GM18519 (cell line): Measurements from ENCODE around the gene APBB1IP.
"Not testable (repeated sequence)": the region's sequence is repeated elsewhere in the genome, so short reads cannot be mapped to it uniquely, and the experiment has no call there.

Experiments used
- ATAC-seq: cut with Tn5 transposase; IDR thresholded peaks from one replicate; pipeline ENCODE4 v1.9.1; 2021; ENCODE audit warnings: mild to moderate bottlenecking, moderate library complexity; ENCODE audit not compliant: unreplicated experiment, low FRiP score

APBB1IP gene

DNA sequence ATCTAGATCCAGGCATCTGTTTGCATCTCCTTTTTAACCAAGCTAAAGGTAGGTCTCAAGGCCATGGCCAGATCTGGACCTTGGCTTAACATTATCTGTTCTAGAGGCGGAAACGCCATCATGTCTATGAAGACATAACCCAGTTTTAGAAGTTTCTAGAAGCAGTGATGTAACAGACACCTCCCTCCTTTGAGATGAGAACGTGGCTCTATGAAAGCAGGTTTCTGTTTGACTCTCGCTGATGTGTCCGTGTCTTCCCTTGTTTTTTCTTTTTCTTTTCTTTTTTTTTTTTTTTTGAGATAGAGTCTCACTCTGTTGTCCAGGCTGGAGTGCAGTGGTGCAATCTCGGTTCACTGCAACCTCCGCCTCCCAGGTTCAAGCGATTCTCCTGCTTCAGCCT is 36.7 kb downstream of the APBB1IP start:
- not testable (repeated sequence) for ATAC-seq

DNA sequence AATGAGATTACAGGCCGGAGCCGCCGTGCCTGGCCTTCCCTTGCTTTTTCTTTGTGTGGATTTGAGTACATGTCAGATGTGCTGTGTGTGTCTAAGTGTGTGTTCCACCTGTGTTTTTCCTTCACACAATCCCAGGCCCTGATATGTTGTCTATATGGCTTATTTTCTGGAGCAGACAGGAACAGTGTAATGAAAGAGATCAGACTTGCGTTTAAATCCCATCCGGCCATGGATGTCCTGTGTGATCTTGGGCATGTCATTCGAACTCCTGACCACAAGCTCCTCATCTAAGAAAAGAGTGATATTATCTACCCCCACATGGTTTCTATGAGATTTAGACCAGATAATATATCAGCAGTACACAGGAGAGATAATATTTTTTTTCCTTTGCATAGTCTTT is 37.2 kb downstream of the APBB1IP start:
- no peak for ATAC-seq

DNA sequence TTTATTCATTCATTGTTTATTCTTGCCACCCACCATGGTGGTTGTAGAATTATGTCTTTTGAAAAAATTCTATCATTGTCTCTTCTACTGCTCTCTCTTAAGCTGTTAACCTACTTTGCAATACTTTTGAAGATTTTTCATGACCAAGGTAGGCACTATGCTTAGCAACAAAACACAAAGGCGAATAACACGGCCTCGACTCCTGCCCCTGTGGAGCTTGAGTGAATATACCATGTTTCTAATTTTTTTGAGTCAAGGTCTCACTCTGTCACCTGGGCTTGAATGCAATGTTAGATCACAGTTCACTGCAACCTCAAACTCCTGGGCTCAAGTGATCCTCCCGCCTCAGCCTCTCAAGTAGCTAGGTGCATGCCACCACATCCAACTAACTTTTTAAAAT is 39.4 kb downstream of the APBB1IP start:
- no peak for ATAC-seq

DNA sequence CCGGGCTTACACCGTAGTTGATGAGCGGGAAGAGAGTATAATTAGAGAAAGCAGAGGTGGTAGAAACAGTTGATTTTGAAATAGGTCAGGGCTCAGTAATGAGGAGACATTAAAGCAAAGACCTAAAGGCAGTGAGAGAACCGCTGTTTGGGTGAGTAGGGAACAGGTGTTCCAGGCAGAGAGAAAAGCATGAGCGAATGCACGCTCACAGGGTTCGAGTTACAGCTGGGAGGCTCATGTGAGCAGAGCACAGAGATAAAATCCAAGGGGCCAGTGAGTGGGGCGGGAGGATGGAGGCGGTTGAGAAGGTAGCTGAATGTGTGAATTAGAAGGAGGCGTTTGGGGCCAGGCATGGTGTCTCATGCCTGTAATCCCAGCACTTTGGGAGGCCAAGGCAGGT is 39.9 kb downstream of the APBB1IP start:
- no peak for ATAC-seq

DNA sequence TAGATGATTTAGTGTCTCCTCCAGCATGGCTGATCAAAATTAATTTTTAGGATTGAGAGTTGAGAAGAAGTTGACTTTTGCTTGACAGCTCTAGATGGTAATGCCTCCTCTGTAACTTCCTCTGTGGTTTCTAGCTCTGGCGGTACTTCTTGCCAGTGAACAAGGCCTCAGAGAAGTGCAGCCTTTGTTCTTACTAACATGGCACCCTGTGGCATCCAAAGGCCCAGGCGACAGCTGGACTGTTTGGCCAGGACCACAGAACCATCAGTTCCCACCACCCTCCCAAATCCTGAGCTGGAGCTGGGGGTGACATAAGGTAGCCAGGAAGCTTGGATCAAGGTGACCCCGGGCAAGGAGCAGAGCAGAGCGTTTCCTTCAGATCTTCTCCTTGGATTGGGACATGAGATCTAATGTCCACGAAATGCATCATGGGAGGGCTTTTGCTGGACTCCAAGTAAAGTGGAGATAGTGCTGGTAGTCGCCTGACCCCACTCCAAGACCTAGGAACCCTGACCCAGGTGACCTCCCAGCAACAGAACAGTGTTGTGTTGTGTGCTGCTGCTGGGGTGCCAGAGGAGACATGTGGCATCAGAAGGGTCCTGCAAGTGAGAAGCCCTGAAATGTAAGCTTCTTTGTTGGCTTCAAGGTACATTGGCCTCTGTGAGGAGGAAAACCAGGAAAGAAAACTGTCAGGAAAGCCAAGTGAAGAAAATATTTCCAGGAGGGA is 41.8 kb downstream of the APBB1IP start:
- ATAC-seq = peak; percentile 53

DNA sequence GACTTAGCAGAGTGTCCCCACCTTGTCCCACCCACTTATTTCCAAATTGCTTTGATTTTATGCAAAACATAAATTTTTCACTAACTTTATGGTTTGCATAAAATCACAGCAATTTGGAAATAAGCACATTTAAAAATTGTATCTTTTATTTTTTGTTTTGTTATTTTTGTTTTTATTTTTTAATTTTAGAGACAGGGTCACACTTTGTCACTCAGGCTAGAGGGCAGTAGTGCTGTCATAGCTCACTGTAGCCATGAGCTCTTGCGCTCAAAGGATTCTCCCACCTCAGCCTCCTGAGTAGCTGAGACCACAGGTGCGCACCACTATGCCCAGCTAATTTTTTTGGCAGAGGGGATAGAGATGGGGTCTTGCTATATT is 43.2 kb downstream of the APBB1IP start:
- no peak for ATAC-seq

DNA sequence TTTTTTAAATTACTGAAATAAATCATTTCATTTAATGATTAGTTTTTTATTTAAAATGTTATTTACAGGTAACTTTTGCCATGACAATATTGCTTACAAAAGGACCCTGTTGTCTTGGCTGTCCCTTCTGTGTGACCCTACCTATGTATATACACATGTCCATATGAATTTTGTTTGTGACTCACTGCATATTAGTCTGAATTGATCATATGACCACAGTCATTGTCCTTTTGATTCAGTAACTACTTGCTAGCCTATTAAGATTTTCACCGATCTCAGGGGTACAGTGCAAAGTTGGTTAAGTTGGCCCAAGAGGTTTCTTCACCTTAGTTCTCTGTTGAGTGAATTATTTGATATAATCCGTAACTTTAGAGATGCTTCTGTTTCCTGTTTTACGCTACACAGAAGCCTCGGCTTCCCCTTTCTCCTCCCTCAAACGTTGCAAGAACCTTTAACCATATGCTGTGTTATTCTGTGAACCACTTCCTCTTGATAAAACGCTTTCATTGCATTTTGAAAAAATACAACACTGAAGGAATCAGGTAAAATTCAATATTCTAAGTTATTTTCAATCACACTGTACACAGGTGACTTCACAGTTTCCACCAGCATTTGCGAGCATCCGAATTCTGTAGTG is 43.9 kb downstream of the APBB1IP start:
- ATAC-seq = peak; percentile 43

DNA sequence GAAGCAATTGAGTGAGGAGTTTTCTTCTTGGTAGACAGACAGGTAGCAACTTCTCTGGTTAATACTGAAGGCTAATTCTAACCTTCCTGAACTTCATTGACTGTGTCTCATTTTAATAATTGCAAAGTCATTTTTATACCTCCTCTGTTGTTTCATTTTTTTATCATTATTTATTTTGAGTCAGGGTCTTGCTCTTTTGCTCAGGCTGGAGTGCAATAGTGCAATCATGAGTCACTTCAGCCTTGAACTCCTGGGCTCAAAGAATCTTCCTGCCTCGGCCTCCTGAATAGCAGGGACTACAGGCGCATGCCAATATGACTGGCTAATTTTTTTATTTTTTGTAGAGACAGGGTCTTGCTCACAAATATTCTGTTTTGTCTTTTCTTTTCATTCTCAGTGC is 45.4 kb downstream of the APBB1IP start:
- ATAC-seq = no peak

DNA sequence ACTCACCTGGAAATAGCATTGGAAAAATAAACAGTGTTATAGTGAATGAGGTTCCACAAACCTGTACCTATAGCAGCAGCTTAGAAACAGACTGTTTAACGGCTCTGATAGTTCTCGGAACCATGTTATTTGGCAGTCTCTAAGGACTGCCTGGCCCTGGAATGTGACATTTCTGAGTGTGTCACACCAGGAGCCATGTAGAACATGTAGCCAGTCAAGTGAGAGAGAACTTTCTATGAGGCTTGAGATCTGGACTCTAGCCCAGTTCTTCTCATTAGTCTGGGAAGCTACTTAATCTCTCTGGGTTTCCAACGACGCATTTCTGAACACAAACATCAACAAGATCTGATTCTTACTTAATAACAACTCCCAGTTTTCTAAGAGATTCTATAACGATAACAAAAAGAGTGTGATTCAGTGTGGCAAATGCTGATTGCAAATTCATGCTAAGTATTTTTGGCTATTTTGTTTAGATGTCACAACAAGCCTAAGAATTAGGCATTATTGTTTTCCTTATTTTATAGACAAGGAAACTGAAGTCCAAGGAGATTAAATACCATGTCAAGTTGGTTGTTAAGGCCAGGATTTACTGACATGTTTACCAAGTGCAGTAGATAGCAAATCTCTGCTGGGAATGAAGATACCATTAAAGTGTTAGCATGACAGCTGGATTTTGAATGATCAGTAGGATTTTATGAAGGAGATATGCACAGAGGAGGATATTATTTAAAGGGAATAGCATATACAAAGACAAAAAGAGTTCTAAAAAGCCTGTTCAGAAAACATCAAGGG is 47.2 kb downstream of the APBB1IP start:
- no peak for ATAC-seq

DNA sequence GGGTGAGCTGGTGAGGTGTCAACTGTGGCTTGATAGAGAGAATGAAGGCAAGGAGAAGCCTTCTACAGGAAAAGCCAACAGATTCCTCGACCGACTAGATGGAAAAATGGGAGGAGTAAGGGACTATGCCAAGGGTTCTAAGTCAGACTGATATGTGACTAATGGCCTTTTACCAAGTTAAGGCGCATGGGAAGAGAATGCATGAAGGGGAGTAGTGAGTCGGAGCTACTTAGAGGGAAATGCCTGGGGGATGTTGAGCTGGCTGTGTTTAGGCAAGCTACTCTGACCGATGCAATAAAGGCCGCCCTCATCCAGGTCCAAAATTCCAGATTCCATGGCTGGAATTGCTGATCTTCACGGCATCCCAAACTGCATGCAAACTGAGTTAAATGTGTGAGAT is 48.2 kb downstream of the APBB1IP start:
- ATAC-seq = no peak

DNA sequence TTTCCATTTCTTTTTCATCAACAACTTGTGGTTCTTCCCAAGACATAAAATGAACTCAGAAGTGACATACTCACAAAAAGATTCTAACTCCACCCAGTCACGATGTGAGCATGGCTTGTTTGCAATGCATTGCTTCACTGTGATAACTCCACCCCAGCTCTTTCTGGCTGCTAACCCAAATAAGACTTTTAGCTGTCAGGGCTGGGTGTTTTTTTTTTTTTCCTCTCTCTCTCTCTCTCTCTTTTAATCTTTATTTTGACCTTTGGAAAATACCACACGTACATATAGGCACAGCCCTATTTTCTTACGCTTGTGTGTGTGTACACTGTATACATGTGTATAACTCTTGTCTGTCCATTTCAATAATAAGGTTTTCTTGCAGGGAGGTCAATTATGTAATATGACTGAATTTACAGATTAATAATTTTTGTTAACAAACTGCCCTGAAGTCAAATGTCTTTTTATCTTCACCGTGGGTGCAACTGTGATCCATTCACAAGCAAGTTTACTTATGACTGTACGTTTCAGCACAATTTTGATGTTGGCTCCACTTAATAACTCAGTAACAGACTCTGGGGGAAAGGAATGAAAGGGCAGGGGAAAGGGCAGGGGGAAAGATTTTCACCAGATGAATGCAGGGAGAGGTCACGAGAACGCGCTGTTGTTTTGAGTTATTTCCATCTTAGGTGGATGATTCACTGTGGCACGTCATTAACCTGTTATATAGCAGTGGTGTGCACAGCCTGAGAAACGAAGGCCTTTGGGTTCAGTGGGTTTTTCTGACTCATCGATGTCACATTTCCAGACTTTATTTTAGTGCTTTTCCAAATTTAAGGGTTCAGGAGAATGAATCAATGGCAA is 49.1 kb downstream of the APBB1IP start:
- no peak for ATAC-seq

DNA sequence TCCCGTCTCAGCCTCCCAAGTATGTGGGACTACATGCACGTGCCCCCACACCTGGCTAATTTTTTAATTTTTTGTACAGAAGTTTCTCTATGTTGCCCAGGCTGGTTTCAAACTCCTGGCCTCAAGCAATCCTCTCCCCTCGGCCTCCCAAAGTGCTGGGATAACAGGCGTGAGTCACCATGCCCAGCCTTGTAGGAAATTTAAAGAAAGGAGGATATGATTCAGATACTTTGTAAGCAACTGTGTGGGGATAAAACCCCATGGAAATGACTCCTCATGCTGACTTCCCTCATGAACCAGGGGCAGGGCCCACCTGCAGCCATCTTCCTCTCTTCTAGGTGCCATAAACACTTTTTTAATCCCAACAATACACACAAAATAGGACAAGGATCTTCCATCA is 50.2 kb downstream of the APBB1IP start:
- ATAC-seq = no peak

DNA sequence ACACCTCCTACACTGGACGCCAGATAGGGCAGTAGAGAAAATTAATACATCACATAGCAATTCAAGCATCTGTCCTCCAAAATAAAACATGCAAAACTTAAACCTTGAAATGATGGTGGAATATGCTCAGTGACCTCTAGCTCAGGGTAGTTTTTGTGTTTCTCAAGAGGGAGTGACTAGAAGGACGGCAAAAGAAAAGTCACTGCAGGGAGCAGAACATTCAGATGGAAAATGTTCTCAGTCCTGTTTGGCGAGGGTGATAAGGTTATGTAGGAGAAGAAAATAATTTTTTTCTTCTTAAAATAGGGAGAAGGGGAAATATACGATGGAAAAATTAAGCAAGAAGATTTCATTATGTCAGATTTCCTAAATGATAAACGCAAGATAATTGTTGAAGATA is 50.9 kb downstream of the APBB1IP start:
- no peak for ATAC-seq

DNA sequence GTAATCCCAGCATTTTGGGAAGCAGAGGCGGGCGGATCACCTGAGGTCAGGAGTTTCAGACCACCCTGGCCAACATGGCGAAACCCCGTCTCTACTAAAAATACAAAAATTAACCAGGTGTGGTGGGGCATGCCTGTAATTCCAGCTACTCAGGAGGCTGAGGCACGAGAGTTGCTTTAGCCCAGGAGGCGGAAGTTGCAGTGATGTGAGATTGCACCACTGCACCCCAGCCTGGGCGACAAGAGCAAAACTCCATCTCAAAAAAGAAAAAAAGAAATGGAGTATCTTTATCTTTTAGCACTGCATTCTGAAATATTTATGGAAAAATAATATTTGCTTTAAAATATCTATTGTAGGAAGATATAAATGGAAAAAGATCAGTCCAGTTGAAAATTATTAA is 52.2 kb downstream of the APBB1IP start:
- ATAC-seq = not testable (repeated sequence)

DNA sequence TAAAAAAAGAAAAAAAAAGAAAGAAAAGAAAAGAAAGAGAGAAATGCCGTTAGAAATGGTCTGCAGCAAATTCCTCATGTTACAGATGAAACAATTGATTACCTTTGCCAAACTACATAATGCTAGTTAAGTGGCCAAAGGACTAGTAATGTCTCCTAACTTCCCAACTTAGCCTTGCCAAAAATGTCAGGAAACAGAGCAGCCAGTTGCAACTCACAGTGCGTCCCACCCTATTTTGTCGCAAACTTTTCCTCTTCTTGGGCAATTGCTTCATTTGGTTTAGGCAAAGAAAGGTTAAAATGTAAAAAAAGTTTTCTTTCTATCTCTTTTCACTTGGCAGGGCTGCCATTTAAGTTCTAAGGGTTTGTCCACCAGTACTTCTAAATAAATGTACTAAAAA is 53.1 kb downstream of the APBB1IP start:
- ATAC-seq = no peak

DNA sequence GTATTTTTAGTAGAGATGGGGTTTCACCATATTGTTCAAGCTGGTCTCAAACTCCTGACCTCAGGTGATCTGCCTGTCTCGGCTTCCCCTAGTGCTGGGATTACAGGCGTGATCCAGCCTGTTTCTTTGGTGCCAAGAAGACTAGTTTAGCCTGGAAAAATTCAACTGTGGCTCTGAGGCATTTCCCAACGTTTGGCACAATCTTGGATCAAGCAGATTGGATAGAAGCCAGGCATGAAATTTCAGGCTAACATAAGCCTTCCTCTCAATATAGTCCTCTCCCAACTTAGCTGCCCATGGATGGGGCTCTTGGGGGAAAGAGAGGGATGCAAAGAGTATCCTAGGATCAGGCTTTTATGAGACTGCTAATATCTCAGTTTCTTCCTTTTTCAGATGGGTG is 53.8 kb downstream of the APBB1IP start:
- no peak for ATAC-seq

DNA sequence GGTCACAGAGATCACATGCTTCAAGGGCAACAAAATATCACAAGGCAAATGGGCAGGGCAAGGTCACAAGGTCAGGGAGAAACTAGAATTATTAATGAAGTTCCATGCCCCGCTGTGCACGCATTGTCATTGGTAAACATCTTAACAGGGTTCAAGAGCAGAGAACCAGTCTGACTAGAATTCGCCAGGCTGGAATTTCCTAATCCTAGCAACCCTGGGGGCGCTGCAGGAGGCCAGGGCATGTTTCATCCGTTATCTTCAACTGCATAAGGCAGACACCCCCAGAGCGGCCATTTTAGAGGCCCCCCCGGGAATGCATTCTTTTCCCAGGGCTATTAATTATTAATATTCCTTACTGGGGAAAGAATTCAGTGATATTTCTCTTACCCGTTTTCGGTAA is 54.6 kb downstream of the APBB1IP start:
- ATAC-seq = not testable (repeated sequence)

DNA sequence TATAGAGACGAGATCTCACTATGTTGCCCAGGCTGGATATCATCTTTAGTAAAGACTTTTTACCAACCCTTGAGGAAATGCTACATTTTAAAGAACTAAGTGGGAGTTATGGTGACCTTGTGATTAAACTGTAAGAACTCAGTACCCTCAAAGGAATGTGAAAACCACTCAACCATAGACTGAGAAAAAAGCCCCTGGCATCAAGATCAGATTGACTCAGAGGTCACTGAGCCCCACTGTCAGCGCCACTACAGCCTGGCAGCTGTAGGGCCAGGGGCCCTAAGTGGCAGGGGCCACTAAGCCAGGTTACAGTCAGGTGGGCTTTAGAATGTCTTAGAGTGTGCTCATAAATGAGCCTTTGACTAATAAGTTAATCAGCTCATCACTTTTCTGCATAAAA is 55.9 kb downstream of the APBB1IP start:
- ATAC-seq = no peak

DNA sequence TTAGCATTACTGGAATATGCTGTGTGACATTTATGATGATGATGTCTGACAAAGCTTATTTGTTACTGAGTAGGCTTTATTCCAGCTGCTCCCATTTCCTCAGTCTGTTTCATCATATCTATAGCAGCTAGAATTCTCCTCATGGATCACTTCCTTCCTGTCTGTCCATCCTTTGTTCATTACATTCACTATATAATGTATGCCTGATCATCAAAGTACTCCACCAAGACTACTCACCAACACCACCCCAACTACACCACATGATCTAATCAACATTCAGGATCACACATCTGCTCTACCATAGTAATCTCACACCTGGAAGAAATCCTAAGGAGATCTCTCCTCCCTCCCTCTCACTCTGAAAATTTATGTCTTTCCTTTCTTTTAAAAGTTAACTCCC is 61.3 kb downstream of the APBB1IP start:
- no peak for ATAC-seq

DNA sequence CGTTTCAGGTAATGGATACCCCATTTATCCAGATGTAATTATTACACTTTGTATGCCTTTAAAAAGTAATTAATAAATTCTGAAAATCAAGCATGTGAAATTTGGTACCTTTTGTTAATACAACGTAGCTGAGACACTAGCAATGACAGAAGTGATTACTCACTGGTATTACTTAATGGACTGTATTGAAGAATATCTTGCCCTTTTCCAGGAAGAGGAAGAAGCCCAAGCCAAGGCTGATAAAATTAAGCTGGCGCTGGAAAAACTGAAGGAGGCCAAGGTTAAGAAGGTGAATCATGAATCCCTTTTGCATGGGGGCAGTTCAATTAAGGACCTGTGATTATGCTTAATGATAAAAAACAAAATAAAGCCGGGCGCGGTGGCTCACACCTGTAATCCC is 64.8 kb downstream of the APBB1IP start:
- ATAC-seq = no peak

DNA sequence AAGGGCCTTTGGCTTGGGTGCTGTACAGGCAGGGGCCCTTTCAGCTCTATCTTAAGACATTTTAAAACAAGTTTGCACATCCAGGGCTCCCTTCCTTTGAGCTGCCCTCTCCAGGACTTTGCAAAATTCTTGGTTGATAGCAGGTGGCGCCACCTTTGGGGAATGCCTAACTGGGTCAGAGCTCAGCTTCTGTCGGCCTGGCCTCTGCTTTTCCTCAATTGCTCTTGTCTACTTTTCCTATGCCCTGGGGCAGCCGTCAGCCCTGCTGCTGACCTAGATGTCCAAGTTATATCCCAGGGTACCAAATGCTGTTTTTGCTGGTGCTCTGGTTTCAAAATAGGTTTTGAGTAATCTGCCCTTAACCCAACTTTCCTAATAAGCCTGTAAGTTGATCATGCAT is 65.8 kb downstream of the APBB1IP start:
- ATAC-seq = no peak
